Nucleus accumbens (tissue), 56 donors: ENCODE results near the gene THBS1.

ENCODE experiments used
- DNase-seq, 56 donors: peaks; one replicate each; lab custom pipeline; 2025; lab: John Stamatoyannopoulos, UW

The THBS1 gene

DNA sequence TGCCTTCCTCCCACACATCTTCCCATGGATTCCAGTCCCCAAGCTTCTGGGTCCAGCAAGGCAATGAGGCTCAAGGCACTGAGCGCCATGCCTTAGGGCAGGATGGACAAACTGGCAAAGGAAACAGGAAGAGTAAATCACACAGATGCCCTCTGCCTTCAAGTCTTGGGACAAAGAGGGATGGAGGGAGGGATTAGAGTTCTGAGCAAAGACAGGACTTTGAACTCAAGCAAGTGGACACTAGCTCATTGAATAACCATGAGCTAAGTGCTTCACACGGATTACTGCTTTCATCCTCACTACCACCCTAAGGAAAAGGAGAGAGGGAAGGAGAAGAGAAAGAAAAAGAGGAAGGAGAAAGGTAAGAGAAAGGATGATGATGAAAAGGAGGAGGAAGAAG is 7.6 kb upstream of the THBS1 start:
- no peak for DNase-seq

DNA sequence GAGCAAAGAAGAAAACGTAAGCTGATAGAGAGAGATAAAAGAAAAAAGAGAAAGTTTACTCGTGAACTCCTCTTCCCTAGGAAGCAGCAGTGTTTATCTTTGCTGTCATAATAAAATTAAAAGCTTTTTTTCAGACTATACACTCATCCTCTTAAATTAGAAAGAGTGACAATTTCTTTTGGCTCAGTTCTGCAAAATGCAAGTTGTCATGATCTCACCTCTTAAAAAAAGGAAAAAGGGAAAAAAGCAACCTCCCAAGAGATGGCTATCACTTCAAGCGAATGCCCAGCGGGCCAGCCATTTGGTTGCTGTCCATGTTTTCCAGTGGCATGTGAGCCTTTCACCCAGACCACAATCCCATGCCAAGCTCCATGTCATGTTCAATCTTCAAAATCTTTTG is 7.0 kb upstream of the THBS1 start:
- no peak for DNase-seq

DNA sequence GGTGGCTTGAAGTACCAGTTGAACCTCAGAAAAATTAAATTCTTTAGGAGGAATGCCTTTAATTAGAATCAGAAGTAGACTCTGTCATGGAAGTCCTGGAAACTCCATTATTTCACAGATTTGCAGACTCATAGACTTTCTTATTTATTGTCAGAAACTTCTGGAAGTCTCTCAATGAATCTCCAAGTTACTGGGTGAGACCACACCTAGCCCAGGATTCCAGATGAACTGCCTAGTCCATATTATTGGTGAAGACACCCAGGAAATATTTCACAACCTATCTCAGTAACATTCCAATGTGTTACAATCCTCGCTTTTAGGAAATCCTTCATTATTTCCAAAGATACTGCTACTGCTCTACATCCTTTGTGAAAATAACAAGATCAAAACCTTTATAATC is 6.5 kb upstream of the THBS1 start:
- no peak for DNase-seq

DNA sequence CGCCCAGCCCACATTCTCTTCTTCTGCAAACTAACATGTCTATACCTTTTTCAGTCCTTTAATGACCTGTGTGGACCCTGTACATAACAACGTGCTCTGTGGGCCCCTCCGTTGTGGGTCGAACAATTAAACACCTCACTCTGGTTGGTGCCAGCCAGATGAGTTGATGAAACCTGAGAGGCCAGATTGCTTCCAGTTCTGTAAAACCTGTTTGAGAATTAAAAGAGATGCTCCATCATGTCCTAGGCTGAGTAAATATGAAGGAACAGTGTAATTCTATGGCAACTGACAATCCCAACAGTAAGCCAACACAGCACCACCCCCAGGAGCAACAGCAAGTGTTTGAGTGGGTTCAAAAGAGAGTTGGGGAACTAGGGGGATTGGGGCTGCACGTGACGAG is 5.7 kb upstream of the THBS1 start:
- DNase-seq: no peak

DNA sequence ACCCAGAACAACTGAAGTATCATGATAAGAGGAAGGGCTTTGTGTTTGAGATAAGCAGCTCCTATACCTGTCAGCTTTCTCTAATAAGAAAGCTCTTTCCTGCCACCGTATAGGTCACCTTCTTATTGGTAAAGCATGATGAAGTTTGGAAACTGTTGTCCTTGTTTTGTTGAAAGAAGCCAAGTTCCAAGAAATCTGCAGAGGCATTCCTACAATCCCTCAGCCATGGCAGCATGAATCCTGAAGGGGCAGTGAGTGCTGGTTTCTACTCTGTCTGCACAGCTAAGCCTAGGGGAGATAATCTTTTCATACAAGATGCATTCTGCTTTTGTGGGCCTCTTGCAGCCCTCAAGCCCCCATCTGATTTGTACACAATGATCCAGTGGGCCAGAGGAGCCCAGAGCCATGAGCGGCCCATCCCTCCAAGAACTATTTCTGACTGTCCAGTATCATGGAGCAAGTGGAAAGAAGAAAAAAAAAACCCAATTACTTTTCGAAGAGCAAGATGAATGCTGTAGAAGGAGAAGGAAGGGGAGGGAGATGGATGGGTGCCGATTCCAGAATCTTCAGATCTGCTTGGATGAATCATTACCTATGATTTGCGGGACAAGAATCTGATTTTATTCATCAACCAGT is 1.9 kb upstream of the THBS1 start:
- no peak for DNase-seq

DNA sequence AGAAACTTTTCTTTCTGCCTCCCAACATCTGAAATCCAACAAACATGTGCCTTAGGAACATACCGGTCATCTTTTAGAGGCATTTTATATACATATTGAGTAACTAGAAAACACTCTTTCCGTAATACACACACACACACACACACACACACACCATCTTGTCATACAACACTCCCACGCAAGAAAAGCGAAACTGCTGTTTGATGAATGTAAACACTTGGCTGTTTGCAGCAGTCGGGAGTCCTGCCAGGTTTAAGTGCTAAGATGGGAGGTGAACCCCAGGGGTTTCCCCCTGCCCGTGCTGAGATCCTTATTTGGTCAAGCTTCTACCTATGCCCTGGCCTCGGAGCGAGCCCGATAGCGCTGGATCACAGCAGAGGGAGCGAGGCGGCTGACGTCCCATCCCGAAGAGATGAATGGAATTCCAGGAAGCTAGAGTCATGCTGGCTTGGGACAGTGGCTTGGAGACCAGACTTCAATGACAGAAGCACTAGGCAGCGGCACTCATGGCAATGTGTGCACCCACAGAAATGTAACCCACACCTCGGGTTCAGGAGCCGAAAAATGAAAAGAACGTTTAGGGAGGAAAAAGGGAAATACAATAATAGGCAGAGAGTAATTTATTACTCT is 1.3 kb upstream of the THBS1 start:
- peak in 8 of 56 donors; percentile 3 to 62 (median 12) for DNase-seq

DNA sequence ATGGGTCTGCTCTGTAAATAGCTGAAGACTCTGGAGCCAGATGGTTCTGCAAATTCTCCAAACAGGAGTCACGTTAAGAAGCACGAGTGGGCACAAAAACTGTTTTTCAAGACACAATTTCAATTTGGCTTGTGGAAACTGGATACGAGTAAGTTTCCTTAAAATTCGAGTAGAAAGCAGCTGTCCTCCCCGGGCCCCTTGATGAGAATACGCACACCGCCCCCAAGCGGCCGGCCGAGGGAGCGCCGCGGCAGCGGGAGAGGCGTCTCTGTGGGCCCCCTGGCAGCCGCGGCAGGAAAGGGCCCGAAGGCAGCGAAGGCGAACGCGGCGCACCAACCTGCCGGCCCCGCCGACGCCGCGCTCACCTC is 778 bp upstream of the THBS1 start:
- DNase-seq: peak in 53 of 56 donors; percentile 8 to 90 (median 59)

DNA sequence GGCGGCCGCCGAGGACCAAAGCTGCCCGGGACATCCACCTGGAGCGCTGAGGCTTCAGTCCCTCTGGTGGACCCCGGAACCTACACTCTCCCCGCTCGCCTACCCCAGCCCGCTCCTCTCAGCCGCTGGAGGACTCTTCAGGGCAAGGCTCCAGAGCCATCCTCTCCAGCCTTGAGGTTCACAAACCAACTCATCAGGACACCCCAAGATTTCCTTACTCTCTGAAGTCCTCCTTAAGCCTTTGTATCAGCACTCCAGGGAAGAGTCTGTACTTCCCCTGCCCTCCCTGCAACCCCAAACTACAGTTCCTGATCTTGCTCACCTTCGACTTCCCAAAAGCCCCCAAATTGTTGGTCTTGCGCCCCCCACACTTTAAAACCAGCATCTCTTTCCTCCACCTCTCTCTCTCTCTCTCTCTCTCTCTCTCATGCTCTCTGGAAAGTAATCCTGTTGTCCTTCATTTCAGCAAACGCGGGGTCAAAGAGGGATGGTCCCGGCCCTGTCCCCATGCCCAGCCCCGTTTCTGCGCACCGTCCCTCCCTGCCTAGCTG is 438 bp downstream of the THBS1 start:
- DNase-seq: no peak

DNA sequence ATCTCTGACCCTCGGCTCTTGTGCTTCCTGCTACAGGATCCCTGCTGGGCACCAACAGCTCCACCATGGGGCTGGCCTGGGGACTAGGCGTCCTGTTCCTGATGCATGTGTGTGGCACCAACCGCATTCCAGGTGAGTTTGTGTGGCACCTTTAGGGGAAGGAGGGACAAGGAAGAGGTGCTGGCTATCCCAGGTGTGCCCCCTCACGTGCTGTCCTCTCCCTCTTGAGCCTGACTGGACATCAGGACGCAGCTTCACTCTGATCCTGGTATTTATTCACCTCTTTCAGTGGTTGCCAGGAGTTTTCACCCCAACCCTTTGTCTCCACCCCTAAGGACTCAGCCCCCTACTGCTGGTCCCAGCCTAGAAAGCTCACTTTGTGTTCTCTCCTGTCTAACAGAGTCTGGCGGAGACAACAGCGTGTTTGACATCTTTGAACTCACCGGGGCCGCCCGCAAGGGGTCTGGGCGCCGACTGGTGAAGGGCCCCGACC is 960 bp downstream of the THBS1 start:
- no peak for DNase-seq

DNA sequence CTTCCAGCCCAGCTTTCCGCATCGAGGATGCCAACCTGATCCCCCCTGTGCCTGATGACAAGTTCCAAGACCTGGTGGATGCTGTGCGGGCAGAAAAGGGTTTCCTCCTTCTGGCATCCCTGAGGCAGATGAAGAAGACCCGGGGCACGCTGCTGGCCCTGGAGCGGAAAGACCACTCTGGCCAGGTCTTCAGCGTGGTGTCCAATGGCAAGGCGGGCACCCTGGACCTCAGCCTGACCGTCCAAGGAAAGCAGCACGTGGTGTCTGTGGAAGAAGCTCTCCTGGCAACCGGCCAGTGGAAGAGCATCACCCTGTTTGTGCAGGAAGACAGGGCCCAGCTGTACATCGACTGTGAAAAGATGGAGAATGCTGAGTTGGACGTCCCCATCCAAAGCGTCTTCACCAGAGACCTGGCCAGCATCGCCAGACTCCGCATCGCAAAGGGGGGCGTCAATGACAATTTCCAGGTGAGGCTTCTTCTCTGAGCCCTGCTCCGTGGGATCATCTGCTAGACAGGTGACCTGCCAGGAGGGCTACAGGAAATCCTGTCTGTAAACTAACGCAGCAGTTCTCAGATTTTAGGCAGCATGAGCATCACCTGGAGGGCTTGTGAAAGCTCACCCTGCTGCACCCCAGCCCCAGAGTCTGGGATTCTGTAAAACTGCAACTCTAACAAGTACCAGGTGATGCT is 1.6 kb downstream of the THBS1 start:
- no peak for DNase-seq

DNA sequence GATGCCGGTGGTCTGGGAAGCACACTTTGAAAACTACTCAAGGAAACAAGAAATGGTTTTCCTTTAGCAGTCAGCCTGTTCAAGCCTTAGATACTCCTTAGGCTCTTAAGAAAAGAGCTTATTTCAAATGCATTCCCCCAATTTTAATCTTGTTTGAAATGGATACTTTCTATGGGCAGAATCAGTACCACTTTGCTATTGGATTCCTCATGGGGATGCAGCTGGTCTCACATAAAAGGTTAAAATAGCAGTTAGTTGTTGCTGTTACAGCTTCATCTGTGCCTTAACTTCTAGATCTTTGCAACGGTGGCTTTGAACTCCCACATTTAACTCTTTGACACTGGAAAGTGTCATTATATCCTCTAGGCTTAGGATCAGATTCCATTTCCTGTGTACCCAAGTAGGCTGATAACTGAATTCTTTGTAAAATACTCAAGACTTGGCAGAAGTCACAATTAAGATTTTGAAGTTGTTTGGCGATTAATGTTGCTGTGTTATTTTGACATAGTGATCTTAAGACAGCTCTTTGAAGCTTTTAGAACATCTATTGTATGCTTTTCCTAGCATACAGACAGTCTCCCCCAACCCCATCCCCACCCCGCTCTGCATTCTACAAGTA is 2.2 kb downstream of the THBS1 start:
- DNase-seq: no peak

DNA sequence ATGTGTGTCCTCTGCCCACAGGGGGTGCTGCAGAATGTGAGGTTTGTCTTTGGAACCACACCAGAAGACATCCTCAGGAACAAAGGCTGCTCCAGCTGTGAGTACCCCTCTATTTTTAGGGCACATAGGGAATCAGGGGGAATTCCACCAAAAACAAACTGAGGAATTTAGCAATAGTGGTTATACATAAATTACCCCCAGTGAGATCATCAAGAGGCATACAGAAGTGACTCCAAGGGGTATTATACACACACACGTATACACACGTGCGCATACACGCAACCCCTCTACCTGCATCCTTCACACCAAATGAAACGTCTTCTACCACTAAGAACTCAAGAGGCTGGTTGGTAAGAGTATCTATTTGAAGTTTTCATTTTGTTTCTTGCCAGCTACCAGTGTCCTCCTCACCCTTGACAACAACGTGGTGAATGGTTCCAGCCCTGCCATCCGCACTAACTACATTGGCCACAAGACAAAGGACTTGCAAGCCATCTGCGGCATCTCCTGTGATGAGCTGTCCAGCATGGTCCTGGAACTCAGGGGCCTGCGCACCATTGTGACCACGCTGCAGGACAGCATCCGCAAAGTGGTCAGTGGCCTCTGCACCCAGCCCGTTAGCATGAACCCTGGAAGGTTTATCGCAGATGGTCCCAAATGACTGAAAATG is 2.9 kb downstream of the THBS1 start:
- DNase-seq: no peak

DNA sequence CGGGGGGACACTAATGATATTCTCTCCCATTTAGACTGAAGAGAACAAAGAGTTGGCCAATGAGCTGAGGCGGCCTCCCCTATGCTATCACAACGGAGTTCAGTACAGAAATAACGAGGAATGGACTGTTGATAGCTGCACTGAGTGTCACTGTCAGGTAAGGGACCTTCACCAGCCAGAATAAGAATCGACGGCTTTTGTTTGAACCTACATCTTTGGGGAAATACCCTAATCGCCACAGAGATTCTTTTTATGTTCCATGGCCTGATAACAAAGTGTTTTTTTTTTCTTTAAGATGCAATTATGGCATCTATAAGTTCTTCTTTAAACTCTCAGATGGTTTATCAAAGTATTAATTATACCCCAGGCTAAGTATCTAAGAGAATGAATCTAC is 3.4 kb downstream of the THBS1 start:
- DNase-seq: no peak

DNA sequence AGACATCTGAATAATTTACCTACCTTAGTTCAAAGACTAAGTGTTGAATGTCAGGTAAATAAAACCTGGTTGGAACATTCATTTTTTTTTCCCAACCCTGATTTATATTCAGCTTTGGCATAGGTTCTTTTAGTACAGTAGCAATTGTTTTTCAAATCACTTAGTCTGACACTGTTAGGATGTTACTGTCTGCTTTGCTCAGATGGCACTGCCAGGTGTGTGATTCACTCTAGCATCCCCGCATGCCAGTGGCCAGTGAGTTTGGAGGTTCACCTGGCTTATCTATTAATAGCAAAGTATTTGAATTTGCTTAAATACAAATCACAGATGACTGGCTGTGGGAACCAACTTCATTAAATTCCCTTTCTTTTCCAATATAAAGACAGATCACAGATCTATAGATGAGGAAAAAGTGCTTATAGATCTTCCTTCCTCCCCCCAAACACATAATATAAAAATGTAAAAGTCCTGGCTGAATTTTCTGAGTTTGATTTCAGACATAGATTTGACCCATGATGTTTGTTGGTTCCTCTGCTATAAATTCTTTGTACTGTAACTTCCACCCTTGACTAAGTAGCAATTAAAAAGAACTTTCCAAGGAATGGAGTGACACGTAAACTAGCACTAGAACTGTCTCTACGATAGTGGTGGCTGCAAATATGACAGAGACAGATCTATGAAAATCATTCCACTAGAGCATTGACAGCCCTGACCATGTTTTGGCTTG is 3.9 kb downstream of the THBS1 start:
- no peak for DNase-seq

DNA sequence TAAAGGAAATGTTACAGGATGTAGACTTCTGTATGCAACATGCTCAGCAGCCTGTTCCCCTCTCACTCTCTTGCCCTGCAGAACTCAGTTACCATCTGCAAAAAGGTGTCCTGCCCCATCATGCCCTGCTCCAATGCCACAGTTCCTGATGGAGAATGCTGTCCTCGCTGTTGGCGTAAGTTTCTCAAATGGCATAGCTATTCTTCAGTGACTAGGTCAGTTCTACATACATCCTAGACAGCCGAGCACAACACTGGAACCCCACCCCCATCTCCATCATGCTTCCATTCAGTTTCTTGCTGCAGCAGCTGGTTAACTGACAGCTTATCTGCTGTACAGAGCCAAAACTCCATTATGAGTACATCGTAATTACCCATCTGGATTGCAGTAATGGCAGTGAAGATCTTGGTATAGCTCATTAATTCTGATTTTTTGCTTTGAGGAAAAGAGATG is 4.5 kb downstream of the THBS1 start:
- no peak for DNase-seq

DNA sequence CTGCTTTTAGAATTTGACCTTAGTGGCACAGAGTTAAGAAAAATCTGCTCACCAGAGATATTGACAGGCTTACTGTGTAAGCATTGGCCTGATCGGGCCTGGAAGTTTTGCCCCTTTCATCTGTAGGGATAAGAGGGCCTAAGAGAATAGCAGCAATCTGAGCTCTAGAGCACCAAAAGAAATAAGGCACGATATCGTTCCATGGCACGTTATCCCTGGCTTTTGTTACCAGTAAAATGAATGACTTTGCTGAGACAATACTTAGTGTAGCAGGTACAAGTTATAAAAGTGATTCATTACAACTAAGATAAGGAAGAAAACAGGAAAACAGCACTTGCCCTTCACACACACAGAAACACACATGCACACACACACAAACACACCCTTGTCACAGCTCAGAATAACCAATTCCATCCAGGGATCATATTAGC is 5.0 kb downstream of the THBS1 start:
- DNase-seq: no peak

DNA sequence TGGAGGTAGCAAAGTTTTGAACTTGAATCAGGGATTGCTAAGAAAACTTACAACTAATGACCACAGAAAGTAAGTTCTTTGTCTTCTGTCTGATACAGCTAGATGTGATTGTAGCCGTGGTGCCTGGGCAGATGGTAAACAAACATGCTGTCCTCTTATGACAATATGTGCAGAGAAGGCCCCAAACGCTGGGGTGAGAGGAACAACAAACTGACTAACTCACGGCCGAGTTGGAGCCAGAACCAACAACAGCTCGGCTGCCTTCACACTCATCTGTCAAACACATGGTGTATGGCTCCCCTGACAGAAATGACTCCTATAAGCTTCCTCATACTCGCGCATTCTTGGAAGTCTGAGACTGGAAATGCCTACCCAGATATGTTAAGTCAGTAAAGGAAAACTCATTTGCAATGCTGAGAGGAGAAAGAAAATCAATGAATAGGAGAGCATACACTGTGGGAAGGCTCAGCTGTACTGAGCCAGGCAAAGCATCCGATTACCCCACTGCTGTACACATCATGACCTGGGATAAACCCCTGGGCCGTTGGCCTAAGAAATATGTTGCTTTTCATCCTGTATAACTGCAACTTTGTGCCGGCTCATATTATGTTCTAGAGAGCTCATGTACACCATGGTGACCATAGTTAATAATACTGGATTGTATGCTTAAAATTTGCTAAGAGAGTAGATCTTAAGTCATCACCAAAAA is 5.7 kb downstream of the THBS1 start:
- no peak for DNase-seq

DNA sequence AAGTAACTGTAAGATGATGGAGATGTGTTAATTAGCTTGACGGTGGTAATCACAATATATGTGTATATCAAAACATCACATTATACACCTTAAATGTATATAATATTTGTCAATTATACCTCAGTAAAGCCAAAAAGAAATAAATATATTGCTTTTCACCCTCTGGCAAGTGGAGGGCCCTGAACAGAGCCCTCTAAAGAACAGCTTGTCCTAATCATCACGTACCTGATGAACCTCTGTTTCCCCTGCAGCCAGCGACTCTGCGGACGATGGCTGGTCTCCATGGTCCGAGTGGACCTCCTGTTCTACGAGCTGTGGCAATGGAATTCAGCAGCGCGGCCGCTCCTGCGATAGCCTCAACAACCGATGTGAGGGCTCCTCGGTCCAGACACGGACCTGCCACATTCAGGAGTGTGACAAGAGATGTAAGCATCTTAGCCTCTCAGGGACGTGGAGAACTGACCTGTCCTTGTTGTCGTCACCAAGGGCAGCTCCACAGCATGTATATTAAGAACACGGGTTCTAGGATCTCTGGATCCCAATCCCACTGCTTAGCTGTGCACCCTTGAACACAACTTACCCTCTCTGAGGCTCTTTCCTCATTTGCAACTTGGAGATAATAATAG is 6.3 kb downstream of the THBS1 start:
- no peak for DNase-seq
